ENCODE data around the gene ZNF436. TPM values are rescaled to one million over a fixed set of nuclear protein-coding genes. Genes with fewer than 3 reads are reported as not detected.
"Not testable (repeated sequence)": the region's sequence is repeated elsewhere in the genome, so short reads cannot be mapped to it uniquely, and the experiment has no call there.

ZNF436 gene
- total RNA-seq, 2 donors from 2014 or later, result 3.1 to 3.3 TPM

GRCh38 chr1:23344987-23345472 lies 24.6 kb downstream of the ZNF436 start:
- Mint-ChIP-seq H3K27ac (peak overlapping the region; percentile 94), H3K4me3 (peak overlapping the region; percentile 98), H3K27me3 (no peaks in the 10 kb centered on the region), H3K4me1 (peaks cover 35% of the 10 kb centered on the region), H3K36me3 (ENCODE audit: low read depth) (no peaks in the 10 kb centered on the region)
- no peak for ATAC-seq
- H3K9me3 ChIP-seq (ENCODE audit: control insufficient read depth, low read length, poor library complexity, severe bottlenecking), result no peaks in the 10 kb centered on the region
- no peak for DNase-seq

- H3K27me3 Mint-ChIP-seq, result no peaks in the 10 kb centered on the region
These were observed 25.3 kb downstream of the ZNF436 start, which contains the start of gene HNRNPR for GRCh38 chr1:23344111-23344986. Gene HNRNPR, minus strand, starts transcription at chr1:23344284. Its CDS starts 3,276 bp downstream, at chr1:23341008.

GRCh38 chr1:23343221-23344110 lies 26.2 kb downstream of the ZNF436 start:
- peaks cover 46% of the 10 kb centered on the region for H3K4me1 Mint-ChIP-seq
- peak overlapping the region; percentile 98 for H3K4me3 Mint-ChIP-seq
- peak in 2 of 3 donors; percentile 13 to 26 for DNase-seq
- peak overlapping the region; percentile 94 for H3K27ac Mint-ChIP-seq
- no peaks in the 10 kb centered on the region for H3K27me3 Mint-ChIP-seq
- peak; percentile 3 for ATAC-seq
- H3K9me3 ChIP-seq (ENCODE audit: control insufficient read depth, low read length, poor library complexity, severe bottlenecking), result no peaks in the 10 kb centered on the region
- no peaks in the 10 kb centered on the region for H3K36me3 Mint-ChIP-seq (ENCODE audit: low read depth)

More at GRCh38 chr1:23344111-23344986, 25.3 kb downstream of the ZNF436 start, which contains the start of gene HNRNPR:
- peak; percentile 98 for ATAC-seq
- Mint-ChIP-seq H3K36me3 (ENCODE audit: low read depth) (no peaks in the 10 kb centered on the region), H3K27ac (peak within 1 kb of the TSS; percentile 94), H3K4me3 (peak within 1 kb of the TSS; percentile 98), H3K4me1 (peaks cover 40% of the 10 kb centered on the region)
- no peaks in the 10 kb centered on the region for H3K9me3 ChIP-seq (ENCODE audit: control insufficient read depth, low read length, poor library complexity, severe bottlenecking)
- DNase-seq, result peak; percentile 95 to 97 (median 96)

GRCh38 chr1:23341931-23342692 lies 27.5 kb downstream of the ZNF436 start:
- Mint-ChIP-seq H3K27me3 (no peaks in the 10 kb centered on the region), H3K27ac (peak overlapping the region; percentile 94), H3K36me3 (ENCODE audit: low read depth) (no peaks in the 10 kb centered on the region), H3K4me3 (peak overlapping the region; percentile 91), H3K4me1 (peaks cover 52% of the 10 kb centered on the region)
- H3K9me3 ChIP-seq (ENCODE audit: control insufficient read depth, low read length, poor library complexity, severe bottlenecking), result no peaks in the 10 kb centered on the region
- no peak for DNase-seq
- no peak for ATAC-seq

GRCh38 chr1:23339632-23340031 lies 30.0 kb downstream of the ZNF436 start:
- peaks cover 43% of the 10 kb centered on the region for H3K4me1 Mint-ChIP-seq
- ATAC-seq (no peak), DNase-seq (no peak)
- H3K9me3 ChIP-seq (ENCODE audit: control insufficient read depth, low read length, poor library complexity, severe bottlenecking), result no peaks in the 10 kb centered on the region
- peak overlapping the region; percentile 94 for H3K27ac Mint-ChIP-seq
- H3K4me3 Mint-ChIP-seq, result peak overlapping the region; percentile 69
- no peaks in the 10 kb centered on the region for H3K36me3 Mint-ChIP-seq (ENCODE audit: low read depth)
- no peaks in the 10 kb centered on the region for H3K27me3 Mint-ChIP-seq

- H3K27me3 Mint-ChIP-seq, result no peaks in the 10 kb centered on the region
These were observed 31.8 kb downstream of the ZNF436 start for GRCh38 chr1:23337869-23338268.

GRCh38 chr1:23331713-23332112 lies 37.9 kb downstream of the ZNF436 start:
- Mint-ChIP-seq H3K36me3 (ENCODE audit: low read depth) (peaks cover 9% of the 10 kb centered on the region), H3K27me3 (no peaks in the 10 kb centered on the region), H3K27ac (no peak overlapping the region), H3K4me1 (peaks cover 18% of the 10 kb centered on the region), H3K4me3 (peak overlapping the region; percentile 25)
- no peak for ATAC-seq
- DNase-seq, result no peak
- no peaks in the 10 kb centered on the region for H3K9me3 ChIP-seq (ENCODE audit: control insufficient read depth, low read length, poor library complexity, severe bottlenecking)

More at GRCh38 chr1:23337869-23338268, 31.8 kb downstream of the ZNF436 start:
- H3K4me3 Mint-ChIP-seq, result no peak overlapping the region
- H3K4me1 Mint-ChIP-seq, result peaks cover 39% of the 10 kb centered on the region
- H3K36me3 Mint-ChIP-seq (ENCODE audit: low read depth), result peaks cover 3% of the 10 kb centered on the region
- no peak for ATAC-seq
- DNase-seq, result no peak
- no peaks in the 10 kb centered on the region for H3K9me3 ChIP-seq (ENCODE audit: control insufficient read depth, low read length, poor library complexity, severe bottlenecking)
- peak overlapping the region; percentile 72 for H3K27ac Mint-ChIP-seq

- H3K27ac Mint-ChIP-seq, result no peak overlapping the region
These were observed 38.8 kb downstream of the ZNF436 start for GRCh38 chr1:23330846-23331245.

GRCh38 chr1:23325393-23325792 lies 44.2 kb downstream of the ZNF436 start:
- no peaks in the 10 kb centered on the region for H3K27me3 Mint-ChIP-seq
- H3K27ac Mint-ChIP-seq, result peak overlapping the region; percentile 60
- H3K9me3 ChIP-seq (ENCODE audit: control insufficient read depth, low read length, poor library complexity, severe bottlenecking), result no peaks in the 10 kb centered on the region
- peaks cover 12% of the 10 kb centered on the region for H3K36me3 Mint-ChIP-seq (ENCODE audit: low read depth)
- ATAC-seq, result no peak
- peaks cover 28% of the 10 kb centered on the region for H3K4me1 Mint-ChIP-seq
- H3K4me3 Mint-ChIP-seq, result no peak overlapping the region
- no peak for DNase-seq

More at GRCh38 chr1:23330846-23331245, 38.8 kb downstream of the ZNF436 start:
- no peaks in the 10 kb centered on the region for H3K27me3 Mint-ChIP-seq
- peaks cover 24% of the 10 kb centered on the region for H3K4me1 Mint-ChIP-seq
- peaks cover 9% of the 10 kb centered on the region for H3K36me3 Mint-ChIP-seq (ENCODE audit: low read depth)
- DNase-seq, result no peak
- H3K4me3 Mint-ChIP-seq, result no peak overlapping the region
- no peaks in the 10 kb centered on the region for H3K9me3 ChIP-seq (ENCODE audit: control insufficient read depth, low read length, poor library complexity, severe bottlenecking)
- ATAC-seq, result no peak

- Mint-ChIP-seq H3K27me3 (no peaks in the 10 kb centered on the region), H3K27ac (peak overlapping the region; percentile 16), H3K4me3 (no peak overlapping the region), H3K4me1 (peaks cover 31% of the 10 kb centered on the region), H3K36me3 (ENCODE audit: low read depth) (peaks cover 21% of the 10 kb centered on the region)
- no peak for ATAC-seq
- H3K9me3 ChIP-seq (ENCODE audit: control insufficient read depth, low read length, poor library complexity, severe bottlenecking), result no peaks in the 10 kb centered on the region
- no peak for DNase-seq
These were observed 46.9 kb downstream of the ZNF436 start for GRCh38 chr1:23322770-23323169.

- not testable (repeated sequence) for ATAC-seq; H3K36me3 Mint-ChIP-seq (ENCODE audit: low read depth); H3K27me3 Mint-ChIP-seq; H3K9me3 ChIP-seq (ENCODE audit: control insufficient read depth, low read length, poor library complexity, severe bottlenecking); H3K4me3 Mint-ChIP-seq; DNase-seq
- Mint-ChIP-seq H3K4me1 (peaks cover 16% of the 10 kb centered on the region), H3K27ac (peak overlapping the region; percentile 63)
These were observed 59.4 kb downstream of the ZNF436 start for GRCh38 chr1:23310280-23310679.

All from T-helper 17 cell (primary cell).